Thyroid gland (tissue), 4 donors: ENCODE results near the gene ACSM3. TPM values are rescaled to one million over a fixed set of nuclear protein-coding genes. Genes with fewer than 3 reads are reported as not detected.
A peak's percentile ranks its signal among the peaks of the same experiment; 100 is the strongest.

Source experiments
- DNase-seq, 2 donors: peaks; one replicate each; pipeline ENCODE4 v3.0.0-alpha.2; 2019
- H3K27ac ChIP-seq, 3 donors: fragments of 200-600 bp; sonication (generic); 1 replicate in 2 of 3; 2 replicates in 1 of 3; pipeline ENCODE4 v1.5.1; 2016 to 2019; ENCODE audit warnings: mild to moderate bottlenecking in 1 of 3, moderate library complexity in 1 of 3
- H3K27me3 ChIP-seq: fragments of 200-600 bp; sonication (generic); one replicate; pipeline ENCODE4 v1.5.1; 2019
- H3K36me3 ChIP-seq, 2 donors: fragments of 200-600 bp; sonication (generic); one replicate each; pipeline ENCODE4 v1.5.1; 2016 to 2019
- H3K4me1 ChIP-seq, 2 donors: fragments of 200-600 bp; sonication (generic); one replicate each; pipeline ENCODE4 v1.5.1; 2017 to 2019
- H3K4me3 ChIP-seq, 3 donors: fragments of 200-600 bp; sonication (generic); replicated peaks in 1 of 3; 1 replicate in 2 of 3; 2 replicates in 1 of 3; pipeline ENCODE4 v1.5.1; 2016; ENCODE audit warnings: mild to moderate bottlenecking in 1 of 3
- H3K9me3 ChIP-seq: fragments of 200-600 bp; sonication (generic); one replicate; pipeline ENCODE4 v1.5.1; 2017
- CTCF ChIP-seq, 6 experiments: fragments of 200-600 bp in 3 of 6; fragments of 450-650 bp in 3 of 6; sonication (generic) in 3 of 6; IDR thresholded peaks; one replicate each; pipeline ENCODE4 v1.5.1; 2016 to 2019; ENCODE audit warnings: antibody characterized with exemption in 6 of 6, mild to moderate bottlenecking in 2 of 6, inconsistent platforms in 1 of 6, moderate library complexity in 1 of 6
- POLR2A ChIP-seq, 2 donors: fragments of 450-650 bp; IDR thresholded peaks; one replicate each; pipeline ENCODE4 v1.6.1; 2017; ENCODE audit warnings: antibody characterized with exemption in 2 of 2, mild to moderate bottlenecking in 2 of 2, moderate library complexity in 1 of 2
- WGBS, 2 donors: methylation state at CpG; one replicate each; pipeline ENCODE4 v1.1.5; 2017; 5-methylcytosine and 5-hydroxymethylcytosine counted together
- intact Hi-C: fragments of 100-400 bp; cut with DNase I; formaldehyde crosslinking; loops from one replicate; pipeline ENCODE4 v1.15.1; 2023
- total RNA-seq, 4 donors: library from RNA; depleted of rRNA; stranded (reverse); fragments of >200 nt; gene quantifications; one replicate each; pipeline ENCODE4 v1.2.3, GENCODE V29; 2016

Gene ACSM3
- total RNA-seq, 4 donors from 2014 or later = 1.2 to 1.7 (median 1.6) TPM; not detected in 1

- TF ChIP-seq POLR2A (IDR thresholded peaks at IDR 0.05) (no peak), CTCF (IDR thresholded peaks at IDR 0.05) (no peak)
- H3K27me3 ChIP-seq = no peaks in the 10 kb centered on the region
- H3K27ac ChIP-seq = no peak overlapping the region
- no peak for DNase-seq
- H3K9me3 ChIP-seq = no peaks in the 10 kb centered on the region
- no peak overlapping the region for H3K4me3 ChIP-seq
- H3K36me3 ChIP-seq = no peaks in the 10 kb centered on the region
- intact Hi-C loops = no loop called here
- H3K4me1 ChIP-seq = no peaks in the 10 kb centered on the region
Measured at GRCh38 chr16:20789130-20789529, 25.3 kb downstream of the ACSM3 start.

GRCh38 chr16:20791923-20792612 lies 28.3 kb downstream of the ACSM3 start:
- intact Hi-C loops = no loop called here
- TF ChIP-seq POLR2A (IDR thresholded peaks at IDR 0.05) = no peak
- TF ChIP-seq CTCF (IDR thresholded peaks at IDR 0.05) = no peak
- 85 to 91% methylated on average over 5 of the region's 5 CpGs for WGBS, 2 donors
- Histone ChIP-seq H3K9me3 (no peaks in the 10 kb centered on the region), H3K27ac (no peak overlapping the region), H3K27me3 (no peaks in the 10 kb centered on the region), H3K4me3 (no peak overlapping the region), H3K36me3 (peaks cover 0 to 3% of the 10 kb centered on the region in 2 donors), H3K4me1 (no peaks in the 10 kb centered on the region)
- no peak for DNase-seq

GRCh38 chr16:20798364-20798763 lies 34.5 kb downstream of the ACSM3 start:
- peaks cover 3 to 6% of the 10 kb centered on the region in 2 donors for H3K36me3 ChIP-seq
- intact Hi-C loops = no loop called here
- TF ChIP-seq CTCF (IDR thresholded peaks at IDR 0.05) (no peak), POLR2A (IDR thresholded peaks at IDR 0.05) (no peak)
- no peak overlapping the region for H3K4me3 ChIP-seq
- WGBS, 2 donors = 86 to 92% methylated on average over 2 of the region's 2 CpGs
- H3K27me3 ChIP-seq = no peaks in the 10 kb centered on the region
- no peak for DNase-seq
- no peak overlapping the region for H3K27ac ChIP-seq
- no peaks in the 10 kb centered on the region for H3K9me3 ChIP-seq
- no peaks in the 10 kb centered on the region for H3K4me1 ChIP-seq

GRCh38 chr16:20799599-20799998 lies 35.8 kb downstream of the ACSM3 start:
- Histone ChIP-seq H3K9me3 (no peaks in the 10 kb centered on the region), H3K27me3 (no peaks in the 10 kb centered on the region), H3K4me3 (no peak overlapping the region), H3K27ac (no peak overlapping the region), H3K36me3 (peaks cover 3 to 6% of the 10 kb centered on the region in 2 donors), H3K4me1 (no peaks in the 10 kb centered on the region)
- no peak for DNase-seq
- TF ChIP-seq POLR2A (IDR thresholded peaks at IDR 0.05) (no peak), CTCF (IDR thresholded peaks at IDR 0.05) (peak in 5 of 6 experiments; percentile 8 to 62 (median 53))
- WGBS, 2 donors = 60 to 69% methylated on average over 2 of the region's 2 CpGs
- intact Hi-C loops = no loop called here

GRCh38 chr16:20801278-20801677 lies 37.5 kb downstream of the ACSM3 start:
- TF ChIP-seq CTCF (IDR thresholded peaks at IDR 0.05) = no peak
- no peak for TF ChIP-seq POLR2A (IDR thresholded peaks at IDR 0.05)
- Histone ChIP-seq H3K9me3 (no peaks in the 10 kb centered on the region), H3K4me1 (peaks cover 0 to 6% of the 10 kb centered on the region in 2 donors), H3K27me3 (no peaks in the 10 kb centered on the region), H3K36me3 (peaks cover 3 to 6% of the 10 kb centered on the region in 2 donors), H3K27ac (no peak overlapping the region), H3K4me3 (no peak overlapping the region)
- DNase-seq = no peak
- 62 to 69% methylated on average over 1 of the region's 1 CpG for WGBS, 2 donors
- intact Hi-C loops = no loop called here
